OCI-M1 (cell line): ENCODE results near the gene LSM11.

Source experiments
- DNase-seq: peaks from one replicate; lab custom pipeline; 2025; lab: John Stamatoyannopoulos, UW

The LSM11 gene

GRCh38 chr5:157734436-157734835 lies 9.1 kb upstream of the LSM11 start:
- DNase-seq: no peak

- no peak for DNase-seq
These were observed 7.5 kb upstream of the LSM11 start for GRCh38 chr5:157735991-157736390.

GRCh38 chr5:157739388-157740228 lies 3.9 kb upstream of the LSM11 start:
- DNase-seq: no peak

GRCh38 chr5:157740229-157740610 lies 3.3 kb upstream of the LSM11 start:
- DNase-seq: peak; percentile 15

GRCh38 chr5:157741131-157741530 lies 2.4 kb upstream of the LSM11 start:
- DNase-seq: no peak

GRCh38 chr5:157744051-157745011 lies 819 bp downstream of the LSM11 start:
- peak; percentile 73 for DNase-seq

GRCh38 chr5:157745041-157745456 lies 1.5 kb downstream of the LSM11 start:
- DNase-seq: no peak

GRCh38 chr5:157747173-157747740 lies 3.7 kb downstream of the LSM11 start:
- DNase-seq: no peak

GRCh38 chr5:157747766-157748700 lies 4.5 kb downstream of the LSM11 start:
- DNase-seq: peak; percentile 9

- no peak for DNase-seq
These were observed 5.4 kb downstream of the LSM11 start for GRCh38 chr5:157748760-157749461.

- DNase-seq: no peak
These were observed 5.9 kb downstream of the LSM11 start for GRCh38 chr5:157749462-157749799.

- DNase-seq: no peak
These were observed 6.8 kb downstream of the LSM11 start for GRCh38 chr5:157750320-157750719.

- no peak for DNase-seq
These were observed 12.6 kb downstream of the LSM11 start for GRCh38 chr5:157756122-157756521.

- no peak for DNase-seq
These were observed 15.2 kb downstream of the LSM11 start for GRCh38 chr5:157758706-157759105.

GRCh38 chr5:157761690-157762621 lies 18.4 kb downstream of the LSM11 start:
- DNase-seq: peak; percentile 72

GRCh38 chr5:157764531-157764930 lies 21.0 kb downstream of the LSM11 start:
- DNase-seq: no peak

GRCh38 chr5:157766442-157766841 lies 22.9 kb downstream of the LSM11 start:
- no peak for DNase-seq

- no peak for DNase-seq
These were observed 23.4 kb downstream of the LSM11 start for GRCh38 chr5:157766902-157767301.

- DNase-seq: no peak
These were observed 24.2 kb downstream of the LSM11 start for GRCh38 chr5:157767689-157768088.

GRCh38 chr5:157770665-157771064 lies 27.2 kb downstream of the LSM11 start:
- no peak for DNase-seq
